GM21737 (cell line): ENCODE data around the gene GALNT18.

Experiments
- ATAC-seq: cut with Tn5 transposase; IDR thresholded peaks from one replicate; pipeline ENCODE4 v1.9.1; 2021; ENCODE audit warnings: mild to moderate bottlenecking, moderate library complexity; ENCODE audit not compliant: unreplicated experiment

GALNT18 gene

GRCh38 chr11:11624926-11625325 is 3.1 kb upstream of the GALNT18 start:
- no peak for ATAC-seq

GRCh38 chr11:11624204-11624603 is 2.4 kb upstream of the GALNT18 start:
- ATAC-seq = no peak

- ATAC-seq = no peak
These were observed 967 bp upstream of the GALNT18 start for GRCh38 chr11:11622772-11623171.

- no peak for ATAC-seq
These were observed 518 bp upstream of the GALNT18 start for GRCh38 chr11:11622340-11622706.

GRCh38 chr11:11620921-11621572 is 758 bp downstream of the GALNT18 start:
- ATAC-seq = no peak

- no peak for ATAC-seq
These were observed 1.5 kb downstream of the GALNT18 start for GRCh38 chr11:11620173-11620920.

- ATAC-seq = no peak
These were observed 2.8 kb downstream of the GALNT18 start for GRCh38 chr11:11618973-11619435.

- ATAC-seq = no peak
These were observed 6.7 kb downstream of the GALNT18 start for GRCh38 chr11:11615086-11615485.

- ATAC-seq = no peak
These were observed 9.4 kb downstream of the GALNT18 start for GRCh38 chr11:11612439-11612838.

- no peak for ATAC-seq
These were observed 10.4 kb downstream of the GALNT18 start for GRCh38 chr11:11611381-11611780.

GRCh38 chr11:11608783-11609232 is 13.0 kb downstream of the GALNT18 start:
- ATAC-seq = no peak

GRCh38 chr11:11607772-11608171 is 14.0 kb downstream of the GALNT18 start:
- ATAC-seq = no peak

- ATAC-seq = no peak
These were observed 15.9 kb downstream of the GALNT18 start for GRCh38 chr11:11605821-11606450.

- no peak for ATAC-seq
These were observed 16.6 kb downstream of the GALNT18 start for GRCh38 chr11:11605181-11605580.

GRCh38 chr11:11604370-11604990 is 17.3 kb downstream of the GALNT18 start:
- ATAC-seq = no peak

- ATAC-seq = no peak
These were observed 19.8 kb downstream of the GALNT18 start for GRCh38 chr11:11602011-11602410.

- ATAC-seq = no peak
These were observed 21.5 kb downstream of the GALNT18 start for GRCh38 chr11:11600288-11600687.

GRCh38 chr11:11598243-11598642 is 23.6 kb downstream of the GALNT18 start:
- ATAC-seq = no peak

GRCh38 chr11:11594162-11594561 is 27.6 kb downstream of the GALNT18 start:
- ATAC-seq = no peak

GRCh38 chr11:11592146-11592684 is 29.6 kb downstream of the GALNT18 start:
- ATAC-seq = no peak

- no peak for ATAC-seq
These were observed 32.4 kb downstream of the GALNT18 start for GRCh38 chr11:11589437-11589836.
